ENCODE measurements around the gene METTL15.

GRCh38 chr11:28137366-28137765 lies 29.2 kb downstream of the METTL15 start:
- TF ChIP-seq, protein P1, sequence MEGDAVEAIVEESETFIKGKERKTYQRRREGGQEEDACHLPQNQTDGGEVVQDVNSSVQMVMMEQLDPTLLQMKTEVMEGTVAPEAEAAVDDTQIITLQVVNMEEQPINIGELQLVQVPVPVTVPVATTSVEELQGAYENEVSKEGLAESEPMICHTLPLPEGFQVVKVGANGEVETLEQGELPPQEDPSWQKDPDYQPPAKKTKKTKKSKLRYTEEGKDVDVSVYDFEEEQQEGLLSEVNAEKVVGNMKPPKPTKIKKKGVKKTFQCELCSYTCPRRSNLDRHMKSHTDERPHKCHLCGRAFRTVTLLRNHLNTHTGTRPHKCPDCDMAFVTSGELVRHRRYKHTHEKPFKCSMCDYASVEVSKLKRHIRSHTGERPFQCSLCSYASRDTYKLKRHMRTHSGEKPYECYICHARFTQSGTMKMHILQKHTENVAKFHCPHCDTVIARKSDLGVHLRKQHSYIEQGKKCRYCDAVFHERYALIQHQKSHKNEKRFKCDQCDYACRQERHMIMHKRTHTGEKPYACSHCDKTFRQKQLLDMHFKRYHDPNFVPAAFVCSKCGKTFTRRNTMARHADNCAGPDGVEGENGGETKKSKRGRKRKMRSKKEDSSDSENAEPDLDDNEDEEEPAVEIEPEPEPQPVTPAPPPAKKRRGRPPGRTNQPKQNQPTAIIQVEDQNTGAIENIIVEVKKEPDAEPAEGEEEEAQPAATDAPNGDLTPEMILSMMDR (IDR thresholded peaks at IDR 0.05): no peak
- TF ChIP-seq EZH2phosphoT487 (IDR thresholded peaks at IDR 0.05): no peak

Data from neural progenitor cell (in vitro differentiated cells).